NCI-H1436 treated with DMSO at 0.1 percent for 48 hours (cell line): Measurements from ENCODE around the gene ANKRD11.

Experiments
- DNase-seq: peaks from one replicate; lab custom pipeline; 2025; lab: John Stamatoyannopoulos, UW

Gene ANKRD11

GRCh38 chr16:89380681-89381080, 109.7 kb downstream of the ANKRD11 start:
- no peak for DNase-seq

- no peak for DNase-seq
Observed at GRCh38 chr16:89378947-89379771, 111.2 kb downstream of the ANKRD11 start.

- DNase-seq: no peak
Observed at GRCh38 chr16:89377453-89377848, 112.9 kb downstream of the ANKRD11 start.

- no peak for DNase-seq
Observed at GRCh38 chr16:89376812-89377452, 113.4 kb downstream of the ANKRD11 start.

- no peak for DNase-seq
Observed at GRCh38 chr16:89375686-89376085, 114.7 kb downstream of the ANKRD11 start.

GRCh38 chr16:89375021-89375420, 115.3 kb downstream of the ANKRD11 start:
- DNase-seq: no peak

GRCh38 chr16:89374393-89374960, 115.9 kb downstream of the ANKRD11 start:
- DNase-seq: no peak

- DNase-seq: no peak
Observed at GRCh38 chr16:89373355-89374110, 116.8 kb downstream of the ANKRD11 start.

GRCh38 chr16:89371968-89372634, 118.3 kb downstream of the ANKRD11 start:
- DNase-seq: no peak

- DNase-seq: no peak
Observed at GRCh38 chr16:89371386-89371785, 119.0 kb downstream of the ANKRD11 start.

- DNase-seq: no peak
Observed at GRCh38 chr16:89370601-89371000, 119.8 kb downstream of the ANKRD11 start.

GRCh38 chr16:89370081-89370511, 120.3 kb downstream of the ANKRD11 start:
- DNase-seq: no peak

- no peak for DNase-seq
Observed at GRCh38 chr16:89369266-89369895, 121.0 kb downstream of the ANKRD11 start.

- no peak for DNase-seq
Observed at GRCh38 chr16:89368604-89369249, 121.6 kb downstream of the ANKRD11 start.

- no peak for DNase-seq
Observed at GRCh38 chr16:89367538-89367915, 122.8 kb downstream of the ANKRD11 start.

- no peak for DNase-seq
Observed at GRCh38 chr16:89366561-89367537, 123.5 kb downstream of the ANKRD11 start.

GRCh38 chr16:89365996-89366395, 124.4 kb downstream of the ANKRD11 start:
- no peak for DNase-seq

GRCh38 chr16:89365044-89365467, 125.3 kb downstream of the ANKRD11 start:
- no peak for DNase-seq

- no peak for DNase-seq
Observed at GRCh38 chr16:89364606-89365005, 125.8 kb downstream of the ANKRD11 start.
